Measurements from ENCODE around the gene ODC1. TPM values are rescaled to one million over a fixed set of nuclear protein-coding genes. Genes with fewer than 3 reads are reported as not detected.

ODC1 gene
- total RNA-seq, 1 donor from 2014 or later, result 82.8 TPM

- intact Hi-C loops (cut with DNase I), result no loop called here
- Histone ChIP-seq H3K9me3 (no peaks in the 10 kb centered on the region), H3K4me3 (no peak overlapping the region), H3K36me3 (no peaks in the 10 kb centered on the region), H3K27me3 (no peaks in the 10 kb centered on the region), H3K27ac (no peak overlapping the region), H3K4me1 (no peaks in the 10 kb centered on the region)
- DNase-seq (ENCODE audit: low spot score in 2 of 2), result no peak
- TF ChIP-seq, protein P1, sequence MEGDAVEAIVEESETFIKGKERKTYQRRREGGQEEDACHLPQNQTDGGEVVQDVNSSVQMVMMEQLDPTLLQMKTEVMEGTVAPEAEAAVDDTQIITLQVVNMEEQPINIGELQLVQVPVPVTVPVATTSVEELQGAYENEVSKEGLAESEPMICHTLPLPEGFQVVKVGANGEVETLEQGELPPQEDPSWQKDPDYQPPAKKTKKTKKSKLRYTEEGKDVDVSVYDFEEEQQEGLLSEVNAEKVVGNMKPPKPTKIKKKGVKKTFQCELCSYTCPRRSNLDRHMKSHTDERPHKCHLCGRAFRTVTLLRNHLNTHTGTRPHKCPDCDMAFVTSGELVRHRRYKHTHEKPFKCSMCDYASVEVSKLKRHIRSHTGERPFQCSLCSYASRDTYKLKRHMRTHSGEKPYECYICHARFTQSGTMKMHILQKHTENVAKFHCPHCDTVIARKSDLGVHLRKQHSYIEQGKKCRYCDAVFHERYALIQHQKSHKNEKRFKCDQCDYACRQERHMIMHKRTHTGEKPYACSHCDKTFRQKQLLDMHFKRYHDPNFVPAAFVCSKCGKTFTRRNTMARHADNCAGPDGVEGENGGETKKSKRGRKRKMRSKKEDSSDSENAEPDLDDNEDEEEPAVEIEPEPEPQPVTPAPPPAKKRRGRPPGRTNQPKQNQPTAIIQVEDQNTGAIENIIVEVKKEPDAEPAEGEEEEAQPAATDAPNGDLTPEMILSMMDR (IDR thresholded peaks at IDR 0.05), result no peak
These were observed 33.6 kb upstream of the ODC1 start for GRCh38 chr2:10481666-10482157.

DNA sequence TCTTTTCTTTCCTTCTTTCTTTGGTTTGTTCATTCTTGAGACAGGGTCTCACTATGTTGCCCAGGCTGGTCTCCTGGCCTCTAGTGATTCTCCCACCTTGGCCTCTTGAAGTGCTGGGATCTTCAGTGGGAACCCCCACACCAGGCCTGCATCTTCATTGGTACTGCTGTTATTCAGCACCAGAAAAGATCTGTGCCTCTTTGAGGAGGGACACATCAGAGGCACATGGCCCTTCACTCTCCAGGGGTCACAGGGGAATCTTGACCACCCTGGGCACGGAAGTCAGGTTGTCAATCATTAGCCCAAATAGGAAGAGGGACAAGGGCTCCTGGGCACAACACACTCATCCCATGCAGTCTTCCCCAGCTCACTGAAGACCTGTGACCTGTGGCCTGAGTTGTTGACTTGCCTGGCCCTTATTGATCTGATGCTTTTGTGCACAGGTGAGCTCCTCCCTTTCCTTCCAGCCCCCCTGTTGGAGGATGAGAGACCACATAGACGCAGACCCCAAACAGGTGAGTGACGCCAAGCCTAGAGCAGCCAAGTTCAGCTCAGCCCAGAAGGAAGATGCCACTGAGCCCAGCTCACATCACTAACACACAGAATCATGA is 33.0 kb upstream of the ODC1 start:
- Histone ChIP-seq H3K27ac (no peak overlapping the region), H3K27me3 (no peaks in the 10 kb centered on the region), H3K4me1 (no peaks in the 10 kb centered on the region), H3K36me3 (no peaks in the 10 kb centered on the region), H3K4me3 (no peak overlapping the region), H3K9me3 (no peaks in the 10 kb centered on the region)
- intact Hi-C loops (cut with DNase I), result no loop called here
- TF ChIP-seq, protein P1 (IDR thresholded peaks at IDR 0.05), result no peak
- no peak for DNase-seq (ENCODE audit: low spot score in 2 of 2)

- TF ChIP-seq, protein P1 (IDR thresholded peaks at IDR 0.05), result no peak
- H3K4me1 ChIP-seq, result no peaks in the 10 kb centered on the region
These were observed 32.3 kb upstream of the ODC1 start for GRCh38 chr2:10480359-10480949.

DNA sequence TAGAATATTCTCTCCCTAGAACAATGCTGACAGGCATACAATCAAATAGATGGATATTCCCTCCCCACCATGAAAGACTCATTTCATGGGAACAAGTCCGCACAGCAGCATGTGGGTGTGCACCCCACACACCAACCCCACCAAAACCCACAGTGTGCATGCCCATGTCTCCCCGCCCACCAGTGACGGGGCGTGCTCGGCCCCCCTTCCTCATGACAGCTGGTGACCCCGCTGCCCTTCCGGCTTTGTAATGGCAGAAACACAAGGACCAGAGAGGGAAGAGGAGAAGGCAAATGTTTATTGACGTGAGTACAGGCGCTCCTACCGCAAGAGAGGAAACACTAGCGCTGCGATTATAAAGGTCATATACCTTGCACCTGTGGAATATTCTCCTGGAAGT is 30.8 kb upstream of the ODC1 start:
- Histone ChIP-seq H3K4me1 (no peaks in the 10 kb centered on the region), H3K4me3 (no peak overlapping the region), H3K27me3 (no peaks in the 10 kb centered on the region), H3K36me3 (no peaks in the 10 kb centered on the region), H3K9me3 (no peaks in the 10 kb centered on the region), H3K27ac (no peak overlapping the region)
- intact Hi-C loops (cut with DNase I), result loop anchor here (5.0 kb wide), 1 partner anchor 1318 kb away; no protein-coding TSS in a partner anchor
- TF ChIP-seq, protein P1 (IDR thresholded peaks at IDR 0.05), result no peak
- DNase-seq (ENCODE audit: low spot score in 2 of 2), result no peak

More at GRCh38 chr2:10480359-10480949, 32.3 kb upstream of the ODC1 start:
- no peak for DNase-seq (ENCODE audit: low spot score in 2 of 2)
- intact Hi-C loops (cut with DNase I), result no loop called here
- Histone ChIP-seq H3K27ac (no peak overlapping the region), H3K9me3 (no peaks in the 10 kb centered on the region), H3K36me3 (no peaks in the 10 kb centered on the region), H3K27me3 (no peaks in the 10 kb centered on the region), H3K4me3 (no peak overlapping the region)

DNA sequence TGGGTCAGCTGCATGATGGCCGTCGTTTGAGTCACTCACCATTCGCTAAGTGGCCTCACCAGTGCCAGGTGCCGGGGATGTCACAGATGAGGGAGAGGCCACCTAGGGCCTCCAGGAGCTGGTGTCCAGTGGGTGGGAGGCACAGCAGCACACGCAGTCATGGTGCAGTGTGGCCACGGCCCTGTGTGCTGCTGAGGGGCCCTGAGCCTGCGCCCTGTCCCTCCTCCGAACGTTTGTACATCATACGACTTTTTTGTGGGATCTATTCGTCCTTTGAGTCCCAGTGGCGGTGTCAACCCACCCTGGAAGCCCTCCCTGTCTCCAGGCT is 30.1 kb upstream of the ODC1 start:
- TF ChIP-seq, protein P1 (IDR thresholded peaks at IDR 0.05), result no peak
- Histone ChIP-seq H3K27me3 (no peaks in the 10 kb centered on the region), H3K9me3 (no peaks in the 10 kb centered on the region), H3K27ac (no peak overlapping the region), H3K36me3 (no peaks in the 10 kb centered on the region), H3K4me1 (no peaks in the 10 kb centered on the region), H3K4me3 (no peak overlapping the region)
- DNase-seq (ENCODE audit: low spot score in 2 of 2), result no peak
- intact Hi-C loops (cut with DNase I), result loop anchor here (5.0 kb wide), 1 partner anchor 1319 kb away; no protein-coding TSS in a partner anchor

Measured in ascending aorta (tissue), 2 donors.